Karpas-422 (cell line): Measurements from ENCODE around the gene ARHGAP35. TPM values are rescaled to one million over a fixed set of nuclear protein-coding genes. Genes with fewer than 3 reads are reported as not detected.

Experiments
- DNase-seq: peaks from one replicate; pipeline ENCODE4 v3.0.0-alpha.2; 2015
- H2AFZ ChIP-seq: fragments of 200-600 bp; sonication (generic); 2 replicates; pipeline ENCODE4 v1.6.1; 2014; ENCODE audit warnings: antibody characterized with exemption, low read length, mixed read lengths
- H3K27ac ChIP-seq: fragments of 200-600 bp; sonication (generic); 2 replicates; pipeline ENCODE4 v1.5.1; 2014; ENCODE audit warnings: mild to moderate bottlenecking, low read length, moderate library complexity
- H3K27me3 ChIP-seq: fragments of 200-600 bp; sonication (generic); 2 replicates; pipeline ENCODE4 v1.6.1; 2014; ENCODE audit warnings: low read length, mixed read lengths
- H3K36me3 ChIP-seq: fragments of 200-600 bp; sonication (generic); 2 replicates; pipeline ENCODE4 v1.6.1; 2014; ENCODE audit warnings: low read length, mixed read lengths; ENCODE audit not compliant: insufficient read depth
- H3K4me1 ChIP-seq: fragments of 200-600 bp; sonication (generic); 2 replicates; pipeline ENCODE4 v1.6.1; 2014; ENCODE audit warnings: mild to moderate bottlenecking, low read length, mixed read lengths
- H3K4me2 ChIP-seq: fragments of 200-600 bp; sonication (generic); 2 replicates; pipeline ENCODE4 v1.6.1; 2014; ENCODE audit warnings: low read length, low read depth, mild to moderate bottlenecking; ENCODE audit not compliant: poor library complexity, severe bottlenecking
- H3K4me3 ChIP-seq: fragments of 200-600 bp; sonication (generic); 2 replicates; pipeline ENCODE4 v1.5.1; 2014; ENCODE audit warnings: mild to moderate bottlenecking, antibody characterized with exemption, low read length, mixed read lengths
- H3K79me2 ChIP-seq: fragments of 200-600 bp; sonication (generic); 2 replicates; pipeline ENCODE4 v1.6.1; 2014; ENCODE audit warnings: mild to moderate bottlenecking, low read length, mixed read lengths
- H3K9ac ChIP-seq: fragments of 200-600 bp; sonication (generic); 2 replicates; pipeline ENCODE4 v1.6.0; 2014; ENCODE audit warnings: low read length
- H3K9me2 ChIP-seq: fragments of 200-600 bp; sonication (generic), shearing (Covaris generic); replicated peaks from 2 replicates; pipeline ENCODE4 v1.6.0; 2014; ENCODE audit warnings: mild to moderate bottlenecking, low read length, moderate library complexity; ENCODE audit not compliant: insufficient read depth
- H3K9me3 ChIP-seq: fragments of 300-700, 200-600 bp; sonication (generic); 2 replicates; pipeline ENCODE4 v1.6.1; 2014; ENCODE audit warnings: low read length, mixed read lengths
- H4K20me1 ChIP-seq: fragments of 200-600 bp; sonication (generic); 2 replicates; pipeline ENCODE4 v1.6.1; 2014; ENCODE audit warnings: mild to moderate bottlenecking, antibody characterized with exemption, low read length, low read depth; ENCODE audit not compliant: insufficient read depth
- total RNA-seq: library from RNA; depleted of rRNA; stranded (reverse); fragments of >200 nt; shearing (Covaris generic); gene quantifications from 2 replicates; pipeline ENCODE4 v1.2.3, GENCODE V29; 2014; ENCODE audit warnings: low replicate concordance

Gene ARHGAP35
- total RNA-seq, 1 experiment from 2014 or later, result 30.4 TPM

- H3K9me3 ChIP-seq, result peaks cover 3% of the 10 kb centered on the region; the same call in 1 of the 2 replicates
- H3K36me3 ChIP-seq, result no peaks in the 10 kb centered on the region
- H4K20me1 ChIP-seq, result no peaks in the 10 kb centered on the region
- no peak for DNase-seq
- H3K4me3 ChIP-seq, result no peak overlapping the region
- H3K9ac ChIP-seq, result no peak overlapping the region
- no peaks in the 10 kb centered on the region for H3K9me2 ChIP-seq
- no peak overlapping the region for H3K4me2 ChIP-seq
- peaks cover 8% of the 10 kb centered on the region; the same call in 1 of the 2 replicates for H3K4me1 ChIP-seq
- no peaks in the 10 kb centered on the region for H3K27me3 ChIP-seq
- H2AFZ ChIP-seq, result no peak overlapping the region
- H3K79me2 ChIP-seq, result no peaks in the 10 kb centered on the region
- no peak overlapping the region for H3K27ac ChIP-seq
These were observed 37.7 kb upstream of the ARHGAP35 start for GRCh38 chr19:46823049-46823448.

GRCh38 chr19:46824890-46825730 is 35.7 kb upstream of the ARHGAP35 start:
- H3K27me3 ChIP-seq, result no peaks in the 10 kb centered on the region
- no peak for DNase-seq
- H3K9ac ChIP-seq, result no peak overlapping the region
- no peaks in the 10 kb centered on the region for H3K9me3 ChIP-seq
- no peaks in the 10 kb centered on the region for H3K79me2 ChIP-seq
- H3K4me2 ChIP-seq, result no peak overlapping the region
- H3K36me3 ChIP-seq, result no peaks in the 10 kb centered on the region
- no peak overlapping the region for H3K4me3 ChIP-seq
- no peaks in the 10 kb centered on the region for H3K9me2 ChIP-seq
- peaks cover 8% of the 10 kb centered on the region; the same call in 1 of the 2 replicates for H3K4me1 ChIP-seq
- no peaks in the 10 kb centered on the region for H4K20me1 ChIP-seq
- no peak overlapping the region for H2AFZ ChIP-seq
- H3K27ac ChIP-seq, result no peak overlapping the region

DNA sequence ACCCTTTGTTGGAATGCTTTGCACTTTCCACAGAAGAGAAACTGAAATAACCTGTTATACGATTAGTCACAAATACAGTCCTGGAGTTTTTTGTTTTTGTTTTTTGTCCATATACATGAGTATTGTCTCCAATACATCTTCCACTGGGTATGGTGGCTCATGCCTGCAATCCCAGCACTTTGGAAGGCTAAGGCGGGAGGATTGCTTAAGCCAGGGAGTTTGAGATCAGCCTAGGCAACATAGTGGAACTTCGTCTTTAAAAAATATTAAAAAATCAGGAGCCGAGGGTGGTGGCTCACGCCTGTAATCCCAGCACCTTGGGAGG is 35.1 kb upstream of the ARHGAP35 start:
- H3K79me2 ChIP-seq, result no peaks in the 10 kb centered on the region
- H3K9me3 ChIP-seq, result no peaks in the 10 kb centered on the region
- H3K27ac ChIP-seq, result no peak overlapping the region
- no peaks in the 10 kb centered on the region for H3K9me2 ChIP-seq
- no peak overlapping the region for H3K4me2 ChIP-seq
- peaks cover 8% of the 10 kb centered on the region; the same call in 1 of the 2 replicates for H3K4me1 ChIP-seq
- DNase-seq, result no peak
- H2AFZ ChIP-seq, result no peak overlapping the region
- H3K4me3 ChIP-seq, result no peak overlapping the region
- H4K20me1 ChIP-seq, result no peaks in the 10 kb centered on the region
- no peak overlapping the region for H3K9ac ChIP-seq
- no peaks in the 10 kb centered on the region for H3K27me3 ChIP-seq
- H3K36me3 ChIP-seq, result no peaks in the 10 kb centered on the region

GRCh38 chr19:46828484-46828883 is 32.3 kb upstream of the ARHGAP35 start:
- H3K4me3 ChIP-seq, result no peak overlapping the region
- no peaks in the 10 kb centered on the region for H3K9me2 ChIP-seq
- H3K27me3 ChIP-seq, result no peaks in the 10 kb centered on the region
- DNase-seq, result no peak
- H3K4me2 ChIP-seq, result no peak overlapping the region
- H2AFZ ChIP-seq, result no peak overlapping the region
- H3K79me2 ChIP-seq, result no peaks in the 10 kb centered on the region
- H3K9ac ChIP-seq, result no peak overlapping the region
- H3K9me3 ChIP-seq, result no peaks in the 10 kb centered on the region
- no peaks in the 10 kb centered on the region for H3K4me1 ChIP-seq
- H4K20me1 ChIP-seq, result no peaks in the 10 kb centered on the region
- H3K27ac ChIP-seq, result no peak overlapping the region
- no peaks in the 10 kb centered on the region for H3K36me3 ChIP-seq

GRCh38 chr19:46830864-46831263 is 29.9 kb upstream of the ARHGAP35 start:
- Histone ChIP-seq H2AFZ (no peak overlapping the region), H3K9me3 (no peaks in the 10 kb centered on the region), H3K4me1 (no peaks in the 10 kb centered on the region), H3K9ac (no peak overlapping the region), H3K4me3 (no peak overlapping the region), H3K9me2 (no peaks in the 10 kb centered on the region), H3K27me3 (no peaks in the 10 kb centered on the region), H3K36me3 (no peaks in the 10 kb centered on the region), H4K20me1 (no peaks in the 10 kb centered on the region), H3K79me2 (no peaks in the 10 kb centered on the region), H3K27ac (no peak overlapping the region), H3K4me2 (no peak overlapping the region)
- DNase-seq, result no peak

GRCh38 chr19:46834121-46834520 is 26.7 kb upstream of the ARHGAP35 start:
- Histone ChIP-seq H4K20me1 (no peaks in the 10 kb centered on the region), H3K27ac (no peak overlapping the region), H3K36me3 (no peaks in the 10 kb centered on the region), H2AFZ (no peak overlapping the region), H3K4me2 (no peak overlapping the region), H3K4me3 (no peak overlapping the region), H3K4me1 (no peaks in the 10 kb centered on the region), H3K9me2 (no peaks in the 10 kb centered on the region), H3K79me2 (no peaks in the 10 kb centered on the region), H3K9me3 (no peaks in the 10 kb centered on the region), H3K27me3 (no peaks in the 10 kb centered on the region), H3K9ac (no peak overlapping the region)
- DNase-seq, result no peak

DNA sequence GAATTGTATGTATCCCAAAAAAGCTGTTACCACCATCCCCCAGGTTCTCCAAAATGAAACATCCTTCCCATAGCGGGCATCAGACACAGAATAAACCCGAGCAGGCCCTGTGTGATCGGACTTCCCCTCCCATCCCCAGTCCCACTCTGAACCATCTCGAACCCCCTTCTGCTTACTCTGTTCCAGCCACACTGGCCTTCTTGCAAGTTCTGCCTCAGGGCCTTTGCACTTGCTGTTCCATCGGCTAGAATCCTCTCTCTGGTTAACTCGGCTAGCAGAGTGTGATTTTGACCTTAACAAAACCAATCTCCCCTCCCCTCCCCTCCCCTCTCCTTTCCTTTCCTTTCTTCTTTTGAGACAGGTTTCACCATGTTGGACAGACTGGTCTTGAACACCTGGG is 25.8 kb upstream of the ARHGAP35 start:
- DNase-seq, result no peak
- Histone ChIP-seq H3K36me3 (no peaks in the 10 kb centered on the region), H3K4me2 (no peak overlapping the region), H4K20me1 (no peaks in the 10 kb centered on the region), H3K27me3 (no peaks in the 10 kb centered on the region), H2AFZ (no peak overlapping the region), H3K79me2 (no peaks in the 10 kb centered on the region), H3K9ac (no peak overlapping the region), H3K9me3 (no peaks in the 10 kb centered on the region), H3K4me3 (no peak overlapping the region), H3K9me2 (no peaks in the 10 kb centered on the region), H3K27ac (no peak overlapping the region), H3K4me1 (no peaks in the 10 kb centered on the region)

DNA sequence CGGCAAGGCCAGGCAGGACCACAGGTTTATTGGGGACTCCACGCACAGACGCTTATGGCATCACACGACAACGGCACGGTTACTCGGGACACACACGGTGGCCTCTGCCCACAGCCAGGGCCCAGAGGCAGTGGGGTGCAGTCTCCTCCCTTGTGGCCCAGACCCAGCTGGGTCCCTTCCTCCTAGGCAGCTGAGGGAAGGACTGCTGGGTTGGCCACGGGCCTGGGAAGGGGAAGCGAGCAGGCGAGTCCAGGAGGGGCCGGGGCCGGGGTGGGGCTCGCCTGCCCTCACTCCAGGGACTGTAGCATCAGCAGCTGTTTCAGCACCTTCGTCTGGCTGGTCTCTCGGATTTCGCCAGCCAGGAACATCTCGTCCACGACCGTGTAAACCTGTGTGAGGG is 22.6 kb upstream of the ARHGAP35 start:
- Histone ChIP-seq H3K36me3 (no peaks in the 10 kb centered on the region), H3K27me3 (no peaks in the 10 kb centered on the region), H3K9me3 (no peaks in the 10 kb centered on the region), H2AFZ (no peak overlapping the region), H3K4me1 (no peaks in the 10 kb centered on the region), H3K27ac (no peak overlapping the region), H3K79me2 (no peaks in the 10 kb centered on the region), H3K4me3 (no peak overlapping the region), H3K9me2 (no peaks in the 10 kb centered on the region), H3K4me2 (no peak overlapping the region), H3K9ac (no peak overlapping the region), H4K20me1 (no peaks in the 10 kb centered on the region)
- DNase-seq, result no peak
